Neural progenitor cell (in vitro differentiated cells): ENCODE results near the gene CELSR3. TPM values are rescaled to one million over a fixed set of nuclear protein-coding genes. Genes with fewer than 3 reads are reported as not detected.

Experiments used
- DNase-seq: peaks from one replicate; pipeline ENCODE4 v3.0.0-alpha.2; 2016; ENCODE audit warnings: low spot score
- H2AFZ ChIP-seq: fragments of 200-600 bp; sonication (generic); replicated peaks from 2 replicates; pipeline ENCODE4 v1.6.1; 2016; ENCODE audit warnings: antibody characterized with exemption
- H3F3A ChIP-seq: fragments of 200-600 bp; sonication (generic); 2 replicates; pipeline ENCODE4 v1.6.1; 2016; ENCODE audit warnings: antibody characterized with exemption, low read depth
- H3K27ac ChIP-seq: fragments of 200-600 bp; sonication (generic); 2 replicates; pipeline ENCODE4 v1.5.1; 2016; ENCODE audit warnings: mild to moderate bottlenecking
- H3K27me3 ChIP-seq: fragments of 200-600 bp; sonication (generic); 2 replicates; pipeline ENCODE4 v1.6.1; 2016; ENCODE audit warnings: mild to moderate bottlenecking, moderate library complexity
- H3K36me3 ChIP-seq: fragments of 200-600 bp; sonication (generic); 2 replicates; pipeline ENCODE4 v1.5.1; 2016
- H3K4me1 ChIP-seq: fragments of 200-600 bp; sonication (generic); 2 replicates; pipeline ENCODE4 v1.6.1; 2016; ENCODE audit warnings: mixed run types
- H3K4me2 ChIP-seq: fragments of 200-600 bp; sonication (generic); 2 replicates; pipeline ENCODE4 v1.6.1; 2016
- H3K4me3 ChIP-seq: fragments of 200-600 bp; sonication (generic); 2 replicates; pipeline ENCODE4 v1.5.1; 2016
- H3K79me2 ChIP-seq: fragments of 200-600 bp; sonication (generic); 2 replicates; pipeline ENCODE4 v1.6.1; 2016; ENCODE audit warnings: low read depth
- H3K9ac ChIP-seq: fragments of 200-600 bp; sonication (generic); 2 replicates; pipeline ENCODE4 v1.6.1; 2016
- H3K9me3 ChIP-seq: fragments of 200-600 bp; sonication (generic); 2 replicates; pipeline ENCODE4 v1.5.1; 2016; ENCODE audit warnings: low read depth
- H4K20me1 ChIP-seq: fragments of 200-600 bp; sonication (generic); 2 replicates; pipeline ENCODE4 v1.6.1; 2016; ENCODE audit warnings: low read depth
- H3K27ac Mint-ChIP-seq: 3 replicates; pipeline ENCODE4 v1.8.0; 2021; ENCODE audit warnings: mixed read lengths
- H3K27me3 Mint-ChIP-seq: 2 replicates; pipeline ENCODE4 v1.8.0; 2022; ENCODE audit warnings: low read depth, mild to moderate bottlenecking, inconsistent platforms, moderate library complexity, mixed read lengths; ENCODE audit not compliant: insufficient read depth
- H3K36me3 Mint-ChIP-seq: 3 replicates; pipeline ENCODE4 v1.8.0; 2021; ENCODE audit warnings: mixed read lengths
- H3K4me1 Mint-ChIP-seq: 3 replicates; pipeline ENCODE4 v1.8.0; 2021; ENCODE audit warnings: mixed read lengths
- H3K4me3 Mint-ChIP-seq: 3 replicates; pipeline ENCODE4 v1.8.0; 2021; ENCODE audit warnings: mild to moderate bottlenecking, moderate library complexity, mixed read lengths
- H3K9me3 Mint-ChIP-seq: 3 replicates; pipeline ENCODE4 v1.8.0; 2020; ENCODE audit warnings: mixed read lengths
- EZH2 ChIP-seq: fragments of 200-600 bp; sonication (generic); IDR thresholded peaks from 2 replicates; pipeline ENCODE4 v1.6.1; 2017; ENCODE audit warnings: antibody characterized with exemption, mild to moderate bottlenecking, moderate library complexity
- EZH2phosphoT487 ChIP-seq: fragments of 200-600 bp; sonication (generic); IDR thresholded peaks from 2 replicates; pipeline ENCODE4 v1.6.1; 2017; ENCODE audit warnings: antibody characterized with exemption
- total RNA-seq: library from RNA; depleted of rRNA; stranded (reverse); fragments of >200 nt; gene quantifications from 2 replicates; pipeline ENCODE4 v1.2.3, GENCODE V29; 2015; ENCODE audit warnings: low replicate concordance
- TF ChIP-seq, protein P1 (sequence below): fragments of 200-600 bp; sonication (generic); IDR thresholded peaks from 2 replicates; pipeline ENCODE4 v1.5.1; 2017; ENCODE audit warnings: antibody characterized with exemption, mild to moderate bottlenecking

Gene CELSR3
- total RNA-seq, 1 donor from 2014 or later: 9.9 TPM

DNA sequence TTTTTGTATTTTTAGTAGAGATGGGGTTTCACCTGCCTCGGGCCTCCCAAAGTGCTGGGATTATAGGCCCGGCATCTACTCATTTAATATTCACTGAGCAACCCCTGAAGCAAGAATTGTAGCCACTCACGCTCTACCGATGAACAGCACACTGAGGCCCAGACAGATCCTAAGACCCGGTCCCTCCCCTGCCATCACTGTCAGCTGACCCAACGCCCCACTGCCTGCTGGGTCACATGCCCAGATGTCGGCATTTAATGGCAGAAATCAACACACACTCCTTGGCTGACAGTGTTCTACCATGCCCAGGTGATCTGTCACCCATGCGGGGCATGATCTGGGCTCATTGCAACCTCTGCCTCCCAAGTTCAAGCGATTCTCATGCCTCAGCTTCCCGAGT lies 37.9 kb downstream of the CELSR3 start:
- H3K36me3 Mint-ChIP-seq: peaks cover 34% of the 10 kb centered on the region
- Histone ChIP-seq H3F3A (peaks cover 3% of the 10 kb centered on the region), H3K27me3 (no peaks in the 10 kb centered on the region), H3K4me2 (no peak overlapping the region), H3K4me1 (no peaks in the 10 kb centered on the region), H3K27ac (no peak overlapping the region), H2AFZ (no peak overlapping the region), H3K9me3 (no peaks in the 10 kb centered on the region), H3K36me3 (no peaks in the 10 kb centered on the region), H4K20me1 (peaks cover 5% of the 10 kb centered on the region), H3K79me2 (no peaks in the 10 kb centered on the region), H3K9ac (no peak overlapping the region), H3K4me3 (no peak overlapping the region)
- H3K4me1 Mint-ChIP-seq: peaks cover 26% of the 10 kb centered on the region
- no peak overlapping the region for H3K4me3 Mint-ChIP-seq
- no peak for DNase-seq
- TF ChIP-seq, protein P1, sequence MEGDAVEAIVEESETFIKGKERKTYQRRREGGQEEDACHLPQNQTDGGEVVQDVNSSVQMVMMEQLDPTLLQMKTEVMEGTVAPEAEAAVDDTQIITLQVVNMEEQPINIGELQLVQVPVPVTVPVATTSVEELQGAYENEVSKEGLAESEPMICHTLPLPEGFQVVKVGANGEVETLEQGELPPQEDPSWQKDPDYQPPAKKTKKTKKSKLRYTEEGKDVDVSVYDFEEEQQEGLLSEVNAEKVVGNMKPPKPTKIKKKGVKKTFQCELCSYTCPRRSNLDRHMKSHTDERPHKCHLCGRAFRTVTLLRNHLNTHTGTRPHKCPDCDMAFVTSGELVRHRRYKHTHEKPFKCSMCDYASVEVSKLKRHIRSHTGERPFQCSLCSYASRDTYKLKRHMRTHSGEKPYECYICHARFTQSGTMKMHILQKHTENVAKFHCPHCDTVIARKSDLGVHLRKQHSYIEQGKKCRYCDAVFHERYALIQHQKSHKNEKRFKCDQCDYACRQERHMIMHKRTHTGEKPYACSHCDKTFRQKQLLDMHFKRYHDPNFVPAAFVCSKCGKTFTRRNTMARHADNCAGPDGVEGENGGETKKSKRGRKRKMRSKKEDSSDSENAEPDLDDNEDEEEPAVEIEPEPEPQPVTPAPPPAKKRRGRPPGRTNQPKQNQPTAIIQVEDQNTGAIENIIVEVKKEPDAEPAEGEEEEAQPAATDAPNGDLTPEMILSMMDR: no peak
- no peak for TF ChIP-seq EZH2phosphoT487
- no peak for TF ChIP-seq EZH2
- H3K27ac Mint-ChIP-seq: no peak overlapping the region
- H3K9me3 Mint-ChIP-seq: no peaks in the 10 kb centered on the region
- peaks cover 7% of the 10 kb centered on the region for H3K27me3 Mint-ChIP-seq

GRCh38 chr3:48623851-48624547 lies 38.7 kb downstream of the CELSR3 start:
- Histone ChIP-seq H4K20me1 (peaks cover 5% of the 10 kb centered on the region), H2AFZ (no peak overlapping the region), H3F3A (peaks cover 3% of the 10 kb centered on the region), H3K4me1 (no peaks in the 10 kb centered on the region), H3K9ac (no peak overlapping the region), H3K79me2 (no peaks in the 10 kb centered on the region), H3K4me2 (no peak overlapping the region), H3K27ac (no peak overlapping the region), H3K4me3 (no peak overlapping the region), H3K9me3 (no peaks in the 10 kb centered on the region), H3K27me3 (no peaks in the 10 kb centered on the region), H3K36me3 (no peaks in the 10 kb centered on the region)
- no peak for DNase-seq
- Mint-ChIP-seq H3K4me1 (peaks cover 22% of the 10 kb centered on the region), H3K4me3 (no peak overlapping the region), H3K9me3 (no peaks in the 10 kb centered on the region), H3K27ac (peak overlapping the region; percentile 31), H3K36me3 (peaks cover 28% of the 10 kb centered on the region), H3K27me3 (peaks cover 7% of the 10 kb centered on the region)
- TF ChIP-seq EZH2phosphoT487: no peak
- no peak for TF ChIP-seq EZH2
- TF ChIP-seq, protein P1: no peak

DNA sequence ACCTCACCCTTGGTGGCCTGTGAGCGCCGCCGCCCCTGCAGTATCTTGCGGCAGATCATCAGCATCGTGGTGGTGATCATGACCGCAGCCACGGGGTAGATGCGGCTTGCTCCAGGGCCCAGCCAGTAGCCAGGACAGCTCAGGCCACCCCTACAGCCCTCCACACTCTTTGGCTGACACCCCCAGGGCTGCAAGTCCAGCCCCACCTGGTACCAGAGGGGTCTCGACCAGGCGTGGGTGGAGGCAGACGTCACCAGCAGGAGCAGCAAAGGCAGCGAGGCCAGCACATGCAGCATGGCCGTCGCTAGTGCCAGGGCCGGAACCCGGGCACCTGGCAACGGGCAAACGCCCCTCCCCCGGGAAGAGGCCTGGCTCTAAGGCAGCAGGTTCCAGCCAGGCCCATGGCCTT lies 41.2 kb downstream of the CELSR3 start, which contains the start of gene TMEM89:
TMEM89 (minus strand) TSS at position 309 of the 409 bp plus-strand sequence; CDS start at position 296, 13 bp downstream.
- no peak within 1 kb of the TSS for H3K4me3 Mint-ChIP-seq
- Histone ChIP-seq H4K20me1 (peaks cover 5% of the 10 kb centered on the region), H3K4me1 (no peaks in the 10 kb centered on the region), H3K4me3 (no peak within 1 kb of the TSS), H3K27ac (no peak within 1 kb of the TSS), H2AFZ (no peak within 1 kb of the TSS), H3K36me3 (no peaks in the 10 kb centered on the region), H3F3A (peaks cover 3% of the 10 kb centered on the region), H3K9me3 (no peaks in the 10 kb centered on the region), H3K9ac (no peak within 1 kb of the TSS), H3K4me2 (no peak within 1 kb of the TSS), H3K79me2 (no peaks in the 10 kb centered on the region), H3K27me3 (no peaks in the 10 kb centered on the region)
- H3K27me3 Mint-ChIP-seq: peaks cover 4% of the 10 kb centered on the region
- H3K36me3 Mint-ChIP-seq: peaks cover 29% of the 10 kb centered on the region
- peaks cover 10% of the 10 kb centered on the region for H3K4me1 Mint-ChIP-seq
- no peak within 1 kb of the TSS for H3K27ac Mint-ChIP-seq
- TF ChIP-seq EZH2phosphoT487 (no peak), EZH2 (no peak)
- H3K9me3 Mint-ChIP-seq: peaks cover 9% of the 10 kb centered on the region
- no peak for DNase-seq
